Vagina (tissue), 2 donors: ENCODE measurements around the gene RSPO4.

Experiments
- CTCF ChIP-seq, 3 experiments: fragments of 450-650 bp in 2 of 3; fragments of 200-600 bp in 1 of 3; sonication (generic) in 1 of 3; IDR thresholded peaks; one replicate each; pipeline ENCODE4 v1.5.1; 2017 to 2019; ENCODE audit warnings: antibody characterized with exemption in 3 of 3, mild to moderate bottlenecking in 2 of 3, moderate library complexity in 2 of 3
- POLR2A ChIP-seq, 2 donors: fragments of 450-650 bp; IDR thresholded peaks; one replicate each; pipeline ENCODE4 v1.6.1; 2017; ENCODE audit warnings: antibody characterized with exemption in 2 of 2, mild to moderate bottlenecking in 2 of 2, moderate library complexity in 2 of 2

- TF ChIP-seq CTCF (IDR thresholded peaks at IDR 0.05) (no peak), POLR2A (IDR thresholded peaks at IDR 0.05) (no peak)
Observed at GRCh38 chr20:925516-925915, 76.6 kb downstream of the RSPO4 start.
